Endothelial cell of umbilical vein (primary cell): Measurements from ENCODE around the gene SRGAP1. TPM values are rescaled to one million over a fixed set of nuclear protein-coding genes. Genes with fewer than 3 reads are reported as not detected.

ENCODE experiments used
- BruUV-seq: library from RNA; stranded (reverse); fragments of 400-500 nt; replicated peaks from 2 replicates; lab custom pipeline; 2021; lab: Mats Ljungman, UMichigan
- CTCF ChIA-PET: fragments of 300-600, 350-600 bp; sonication (Branson Sonifier 250); formaldehyde crosslinking; loops from one replicate; lab custom pipeline; 2021; ENCODE audit warnings: antibody characterized with exemption, inconsistent platforms; lab: Charles Lee
- POLR2A ChIA-PET: fragments of 300-600, 350-600 bp; sonication (Branson Sonifier 250); formaldehyde crosslinking; loops from one replicate; lab custom pipeline; 2021; ENCODE audit warnings: antibody characterized with exemption, inconsistent platforms; lab: Charles Lee
- DNase-seq: peaks from one replicate; pipeline ENCODE4 v3.0.0-alpha.2; 2011; ENCODE audit warnings: low read depth, low spot score
- FAIRE-seq: peaks from 2 replicates; lab custom pipeline; 2011; peaks lifted over from hg19 to GRCh38; lab: Jason Lieb, UNC
- H2AFZ ChIP-seq: 2 replicates; pipeline ENCODE4 v1.6.0; 2012; ENCODE audit warnings: low read depth, low read length, control low read depth, inconsistent platforms
- H3K27ac ChIP-seq: 2 replicates; pipeline ENCODE4 v1.5.1; 2011; ENCODE audit warnings: low read depth, mild to moderate bottlenecking, control low read depth, low read length, moderate library complexity; ENCODE audit not compliant: insufficient read depth
- H3K27me3 ChIP-seq, 2 experiments: 2 replicates each; pipeline versions ENCODE4 v1.6.0 to v1.6.1; 2011; ENCODE audit warnings: low read length in 2 of 2, mixed read lengths in 1 of 2; ENCODE audit not compliant: control insufficient read depth in 2 of 2, insufficient read depth in 2 of 2
- H3K36me3 ChIP-seq, 2 experiments: 2 replicates in 1 of 2; 3 replicates in 1 of 2; pipeline ENCODE4 v1.5.1; 2011; ENCODE audit warnings: low read length in 2 of 2, mild to moderate bottlenecking in 1 of 2, moderate library complexity in 1 of 2; ENCODE audit not compliant: control insufficient read depth in 2 of 2, insufficient read depth in 2 of 2; ENCODE audit errors: extremely low read depth in 1 of 2
- H3K4me1 ChIP-seq: 3 replicates; pipeline ENCODE4 v1.5.1; 2011; ENCODE audit warnings: mild to moderate bottlenecking, low read length; ENCODE audit not compliant: control insufficient read depth, insufficient read depth; ENCODE audit errors: extremely low read depth
- H3K4me2 ChIP-seq: 2 replicates; pipeline ENCODE4 v1.6.1; 2011; ENCODE audit warnings: low read length, control low read depth, mixed read lengths; ENCODE audit not compliant: insufficient read depth
- H3K4me3 ChIP-seq, 3 experiments: fragments of 200-600 bp in 1 of 3; sonication (generic), shearing (Covaris generic) in 1 of 3; replicated peaks in 1 of 3; 2 replicates each; pipeline ENCODE4 v1.5.1; 2011 to 2016; ENCODE audit warnings: control low read depth in 3 of 3, low read length in 3 of 3, mild to moderate bottlenecking in 2 of 3, inconsistent platforms in 1 of 3, low read depth in 1 of 3, moderate library complexity in 1 of 3; ENCODE audit not compliant: insufficient read depth in 1 of 3
- H3K79me2 ChIP-seq: 2 replicates; pipeline ENCODE4 v1.6.0; 2012; ENCODE audit warnings: low read length, inconsistent platforms; ENCODE audit not compliant: control insufficient read depth, insufficient read depth
- H3K9ac ChIP-seq: replicated peaks from 2 replicates; pipeline ENCODE3; 2011; ENCODE audit warnings: low read length, control low read depth; ENCODE audit not compliant: insufficient read depth; ENCODE audit errors: extremely low read depth
- H3K9me1 ChIP-seq: replicated peaks from 3 replicates; pipeline ENCODE4 v1.6.0; 2011; ENCODE audit warnings: mild to moderate bottlenecking, low read length; ENCODE audit not compliant: control insufficient read depth, insufficient read depth; ENCODE audit errors: extremely low read depth
- H3K9me3 ChIP-seq: replicated peaks from 2 replicates; pipeline ENCODE4 v1.5.1; 2012; ENCODE audit warnings: low read length, inconsistent platforms; ENCODE audit not compliant: control insufficient read depth, insufficient read depth
- H4K20me1 ChIP-seq: replicated peaks from 2 replicates; pipeline ENCODE3; 2011; ENCODE audit warnings: mild to moderate bottlenecking, low read length; ENCODE audit not compliant: control insufficient read depth, insufficient read depth; ENCODE audit errors: extremely low read depth
- CTCF ChIP-seq, 2 donors: IDR thresholded peaks; 1 replicate in 1 of 2; 2 replicates in 1 of 2; pipeline ENCODE4 v1.5.1; 2011; ENCODE audit warnings: low read length in 2 of 2, mild to moderate bottlenecking in 2 of 2, moderate library complexity in 2 of 2, control low read depth in 1 of 2, inconsistent platforms in 1 of 2, low read depth in 1 of 2; ENCODE audit not compliant: insufficient read depth in 1 of 2; ENCODE audit errors: extremely low read depth in 1 of 2
- POLR2A ChIP-seq: IDR thresholded peaks from 2 replicates; pipeline ENCODE4 v1.6.1; 2012; ENCODE audit warnings: low read depth, mild to moderate bottlenecking, control low read depth, low read length
- POLR2AphosphoS5 ChIP-seq: IDR thresholded peaks from 2 replicates; pipeline ENCODE4 v1.6.1; 2012; ENCODE audit warnings: low read depth, mild to moderate bottlenecking, control low read depth, low read length, moderate library complexity; ENCODE audit not compliant: insufficient read depth
- dilution Hi-C: fragments of 300-500 bp; cut with MboI; formaldehyde crosslinking; loops from one replicate; pipeline ENCODE4 v1.15.0; 2019; ENCODE audit warnings: low sequenced_read_pairs; ENCODE audit not compliant: extremely low pct_ligation_motif_present
- intact Hi-C: fragments of 100-400 bp; cut with micrococcal nuclease; formaldehyde crosslinking; loops from one replicate; pipeline ENCODE4 v1.10.0; 2022
- polyA plus RNA-seq, 4 experiments: library from polyadenylated mRNA; depleted of rRNA in 3 of 4; stranded (reverse) in 3 of 4; unstranded in 1 of 4; fragments of >200 nt; gene quantifications; 2 replicates each; pipeline versions ENCODE4 v1.2.1 to v1.2.3, GENCODE V29; 2011 to 2012; ENCODE audit warnings: missing spikeins in 1 of 4
- total RNA-seq: library from RNA; stranded (reverse); gene quantifications from 2 replicates; pipeline ENCODE4 v1.2.3, GENCODE V29; 2021

SRGAP1 gene
- total and polyA plus RNA-seq, 2 donors (not counting 3 experiments of a cell fraction or from before 2014, with no cell fraction given), result 4.9 to 16.3 TPM

- H3K27ac ChIP-seq, result no peak overlapping the region
- ChIA-PET POLR2A (no interaction called here), CTCF (interaction anchor here (1.2 to 1.5 kb wide), 2 partner anchors 11 to 34 kb away, joined by 3 to 4 read pairs; no protein-coding TSS in a partner anchor)
- BruUV-seq, result no TSS peak
- H4K20me1 ChIP-seq, result no peaks in the 10 kb centered on the region
- peaks cover 0 to 3% of the 10 kb centered on the region in 2 experiments for H3K36me3 ChIP-seq
- no peaks in the 10 kb centered on the region for H3K79me2 ChIP-seq
- no peak overlapping the region for H3K9ac ChIP-seq
- intact Hi-C loops, result no loop called here
- no peaks in the 10 kb centered on the region for H3K9me3 ChIP-seq
- FAIRE-seq (no peak), DNase-seq (no peak)
- H3K9me1 ChIP-seq, result no peaks in the 10 kb centered on the region
- dilution Hi-C loops, result no loop called here
- H3K4me1 ChIP-seq, result no peaks in the 10 kb centered on the region
- no peak overlapping the region for H3K4me2 ChIP-seq
- no peak overlapping the region for H2AFZ ChIP-seq
- no peak overlapping the region for H3K4me3 ChIP-seq
- no peaks in the 10 kb centered on the region for H3K27me3 ChIP-seq
- TF ChIP-seq POLR2A (no peak), POLR2AphosphoS5 (no peak)
These were observed 160.1 kb downstream of the SRGAP1 start for GRCh38 chr12:64004641-64005040.

DNA sequence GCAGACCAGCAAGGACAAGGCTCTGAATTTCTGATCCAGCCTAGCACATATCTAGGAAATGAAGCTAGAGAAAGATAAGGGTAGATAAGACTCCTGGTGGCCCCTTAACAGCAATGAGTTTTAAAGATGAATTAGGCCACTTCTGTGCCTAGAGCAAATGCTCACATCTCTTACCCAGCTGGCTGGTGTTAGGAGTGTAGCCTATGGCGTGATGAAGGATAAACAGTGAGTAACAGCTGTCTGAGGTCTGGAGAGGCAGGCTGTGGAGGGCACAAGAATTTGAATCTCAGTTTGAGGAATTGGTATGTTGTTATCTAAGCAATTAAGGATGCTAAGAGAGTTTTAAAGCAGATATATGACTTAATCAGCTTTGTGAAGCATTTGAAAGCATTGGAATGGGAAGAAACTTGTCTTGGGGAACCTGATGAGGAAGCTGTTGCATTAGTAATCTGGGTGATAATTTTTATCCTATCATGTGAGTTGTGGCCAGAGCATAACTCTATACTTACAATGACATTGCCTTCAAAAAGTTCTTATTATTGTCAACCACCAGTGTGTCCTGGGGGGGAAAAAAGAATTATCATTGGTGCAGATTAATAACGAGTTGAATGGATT is 161.8 kb downstream of the SRGAP1 start:
- no peak for TF ChIP-seq CTCF (IDR thresholded peaks at IDR 0.05; ENCODE audit: extremely low read depth in 1 of 2, insufficient read depth in 1 of 2, low read depth in 1 of 2, low read length in 2 of 2)
- FAIRE-seq (no peak), DNase-seq (no peak)
- H3K79me2 ChIP-seq, result no peaks in the 10 kb centered on the region
- H3K4me1 ChIP-seq, result no peaks in the 10 kb centered on the region
- H3K4me3 ChIP-seq, result no peak overlapping the region
- H3K9me1 ChIP-seq, result no peaks in the 10 kb centered on the region
- H3K4me2 ChIP-seq, result no peak overlapping the region
- no peak overlapping the region for H2AFZ ChIP-seq
- no TSS peak for BruUV-seq
- H3K36me3 ChIP-seq, result peaks cover 0 to 3% of the 10 kb centered on the region in 2 experiments
- no peak overlapping the region for H3K9ac ChIP-seq
- POLR2A ChIA-PET, result no interaction called here
- intact Hi-C loops, result no loop called here
- no peaks in the 10 kb centered on the region for H3K9me3 ChIP-seq
- no peak overlapping the region for H3K27ac ChIP-seq
- dilution Hi-C loops, result no loop called here
- CTCF ChIA-PET, result interaction anchor here (1.5 kb wide), 1 partner anchor 32 kb away, joined by 4 read pairs; no protein-coding TSS in a partner anchor
- no peaks in the 10 kb centered on the region for H3K27me3 ChIP-seq
- H4K20me1 ChIP-seq, result no peaks in the 10 kb centered on the region
